AG20443 (cell line): ENCODE results near the gene NDUFB10.
A peak's percentile ranks its signal among the peaks of the same experiment; 100 is the strongest.

ENCODE experiments used
- DNase-seq: peaks from one replicate; pipeline ENCODE4 v3.0.0; 2012; ENCODE audit warnings: low spot score, mixed read lengths

Gene NDUFB10

GRCh38 chr16:2002406-2003230 lies 43.3 kb downstream of the NDUFB10 start:
- DNase-seq: no peak

DNA sequence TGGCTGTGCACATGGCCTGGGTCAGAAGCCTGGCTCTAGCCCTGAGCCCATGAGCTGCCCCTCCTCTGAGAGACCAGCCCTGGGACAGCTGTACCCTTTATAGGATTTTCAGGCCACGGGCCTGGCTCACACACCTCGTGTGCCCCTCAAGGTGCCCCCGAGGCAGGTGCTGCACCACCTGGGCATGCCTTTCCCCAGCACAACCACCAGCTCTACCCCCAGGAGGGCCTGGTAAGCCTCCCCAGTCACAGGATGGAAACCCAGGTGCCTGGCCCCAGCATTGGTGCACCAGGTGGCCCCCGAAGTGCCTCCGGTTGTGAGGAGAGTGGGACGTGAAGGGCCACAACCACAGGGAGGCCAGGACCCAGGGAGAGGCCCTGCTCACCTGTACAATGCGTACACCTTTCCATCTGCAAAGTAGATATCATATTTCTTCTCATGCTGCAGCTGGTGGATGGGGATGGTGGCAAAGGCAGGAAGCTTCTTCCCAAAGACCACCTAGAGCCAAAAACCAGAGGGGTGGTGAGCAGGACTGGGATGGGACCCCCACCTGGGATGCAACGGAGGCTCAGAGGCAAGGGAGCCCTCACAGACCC lies 44.0 kb downstream of the NDUFB10 start:
- DNase-seq: no peak

DNA sequence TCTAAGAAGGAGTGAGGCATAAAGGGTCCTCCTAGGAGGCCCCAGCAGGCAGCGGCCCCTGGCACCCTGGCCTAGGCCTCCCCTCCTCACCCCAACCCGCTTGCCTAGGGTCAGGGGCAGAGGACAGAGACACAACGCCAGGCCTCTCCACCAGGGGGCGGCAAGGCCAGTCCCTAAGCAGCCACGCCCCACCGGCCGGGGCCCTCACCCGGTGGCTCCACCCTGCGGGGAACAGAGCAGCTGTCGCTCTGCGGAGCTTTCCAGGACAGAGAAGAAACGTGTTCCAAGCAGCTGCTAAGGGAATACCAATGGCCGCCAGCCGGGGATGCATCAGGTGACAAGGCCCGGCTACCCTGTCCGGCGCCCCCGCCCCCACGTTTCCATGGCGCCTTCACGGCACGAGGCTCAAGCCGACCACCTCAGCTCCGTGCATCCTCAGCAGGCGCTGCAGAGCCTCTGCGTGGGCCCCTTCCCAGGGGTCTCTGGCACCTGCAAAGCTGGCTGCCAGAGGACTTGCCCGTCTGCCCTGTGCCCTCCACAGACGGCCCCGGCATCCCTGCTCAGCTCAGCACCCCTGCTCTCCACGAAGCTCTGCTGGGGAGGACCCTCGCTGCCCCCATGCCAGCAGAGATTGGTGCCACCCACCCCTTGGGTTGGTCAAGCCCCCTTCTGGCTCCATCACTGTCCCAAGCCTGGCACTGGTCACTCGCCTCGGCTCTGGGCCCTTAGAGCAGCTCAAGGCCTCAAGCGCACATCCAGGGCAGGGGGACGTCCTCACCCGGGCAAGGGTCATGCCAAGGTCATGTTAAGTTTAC lies 44.7 kb downstream of the NDUFB10 start:
- DNase-seq: peak; percentile 93

- DNase-seq: no peak
These were observed 45.6 kb downstream of the NDUFB10 start for GRCh38 chr16:2004795-2005517.

DNA sequence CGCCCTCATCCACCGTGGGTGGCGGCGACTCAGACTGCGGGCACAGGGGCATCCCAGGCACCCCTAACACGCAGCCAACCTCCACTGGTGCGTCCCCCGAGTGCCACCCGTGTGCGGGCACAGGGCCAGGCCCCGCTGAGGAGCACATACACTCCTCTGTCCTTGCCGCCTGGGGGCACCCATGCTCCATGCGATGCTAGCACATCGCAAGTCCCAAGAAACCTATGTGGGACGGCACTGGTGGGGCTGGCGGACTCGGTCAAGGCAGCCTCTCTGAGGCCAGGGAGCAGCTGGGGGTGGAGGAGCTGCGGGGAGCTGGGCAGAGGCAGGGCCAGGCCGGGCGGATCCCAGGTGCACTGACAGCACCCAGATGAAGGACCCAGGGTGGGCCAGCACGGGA lies 46.3 kb downstream of the NDUFB10 start:
- DNase-seq: no peak

DNA sequence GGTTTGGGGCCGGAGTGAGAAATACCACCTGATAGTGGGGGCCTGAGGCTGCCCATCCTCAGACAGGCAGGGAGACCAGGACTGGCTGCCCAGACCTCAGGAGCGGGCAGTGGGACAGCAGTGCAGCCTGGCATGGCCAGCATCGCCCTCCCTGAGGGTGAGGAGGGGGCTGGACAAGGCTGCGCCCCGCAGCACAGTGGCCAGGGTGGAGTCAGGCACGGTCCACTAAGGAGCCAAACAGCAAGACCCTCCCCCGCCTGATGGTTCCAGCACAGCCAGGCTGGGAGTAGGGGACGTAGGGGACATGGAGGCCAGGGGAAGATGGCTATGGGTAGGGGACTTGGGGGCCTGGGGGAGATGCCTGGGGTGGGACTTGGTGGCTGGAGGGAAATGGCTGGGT lies 47.0 kb downstream of the NDUFB10 start:
- DNase-seq: no peak

DNA sequence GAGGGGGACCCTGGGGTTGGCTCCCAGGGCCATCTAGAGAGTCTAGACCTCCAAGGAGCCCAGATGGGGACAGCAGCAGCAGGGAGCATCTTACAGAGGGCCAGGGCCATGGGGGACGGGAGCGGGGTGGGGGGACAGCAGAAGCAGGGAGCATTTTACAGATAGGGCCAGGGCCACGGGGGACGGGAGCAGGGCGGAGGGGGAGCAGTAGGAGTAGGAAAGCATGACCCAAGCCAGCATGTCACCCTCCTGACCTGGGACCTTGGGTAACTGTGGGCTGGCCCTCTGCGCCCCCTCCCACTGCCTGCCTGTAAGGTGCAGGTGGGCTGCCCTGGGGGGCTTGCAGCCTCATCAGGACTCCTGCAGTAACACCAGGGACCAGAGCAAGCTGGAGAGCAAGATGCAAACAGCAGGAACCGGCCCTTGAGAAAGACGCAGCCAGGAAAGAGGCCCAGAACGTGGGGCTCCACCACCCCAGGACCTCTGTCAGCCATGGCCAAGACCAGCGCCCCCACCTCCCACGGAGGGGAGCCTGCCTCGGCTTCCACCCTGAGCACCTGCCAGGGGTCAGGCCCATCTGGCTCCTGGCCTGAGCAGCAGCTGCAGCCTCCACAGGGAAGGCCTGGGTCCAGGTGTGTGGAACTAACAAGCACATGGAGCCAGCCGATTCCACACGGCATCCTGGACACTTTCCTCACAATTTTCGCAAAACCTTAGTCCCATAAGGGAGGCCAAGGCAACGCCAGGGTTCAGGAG lies 47.9 kb downstream of the NDUFB10 start:
- no peak for DNase-seq

- peak; percentile 86 for DNase-seq
These were observed 48.7 kb downstream of the NDUFB10 start for GRCh38 chr16:2008009-2008526.

DNA sequence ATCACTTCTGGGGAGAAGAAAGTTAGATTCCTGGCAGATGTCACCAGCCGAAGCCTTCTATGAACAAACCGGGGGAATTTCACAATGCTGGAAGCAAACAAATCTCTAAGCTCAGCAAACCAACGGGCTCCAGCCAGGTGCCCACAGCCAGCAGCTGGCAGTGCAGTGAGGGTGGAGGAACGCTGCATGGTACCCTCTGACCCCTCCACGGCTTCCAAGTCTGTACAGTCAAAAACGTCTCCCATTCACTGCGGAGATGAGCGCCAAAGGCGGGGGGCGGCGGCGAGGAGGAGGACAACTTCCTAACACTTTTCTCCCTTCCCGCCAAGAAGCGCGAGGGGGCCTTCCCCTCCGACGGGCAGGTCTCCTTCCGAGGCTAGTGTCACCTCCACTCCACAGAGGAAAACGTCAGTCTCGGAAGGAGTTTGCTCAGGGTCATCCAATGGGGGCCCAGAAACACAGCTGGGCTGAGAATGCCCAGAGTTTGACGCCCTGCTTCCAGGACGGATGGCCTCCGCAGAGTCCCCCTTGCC lies 49.4 kb downstream of the NDUFB10 start:
- peak; percentile 50 for DNase-seq

GRCh38 chr16:2009164-2009711 lies 49.9 kb downstream of the NDUFB10 start:
- no peak for DNase-seq

DNA sequence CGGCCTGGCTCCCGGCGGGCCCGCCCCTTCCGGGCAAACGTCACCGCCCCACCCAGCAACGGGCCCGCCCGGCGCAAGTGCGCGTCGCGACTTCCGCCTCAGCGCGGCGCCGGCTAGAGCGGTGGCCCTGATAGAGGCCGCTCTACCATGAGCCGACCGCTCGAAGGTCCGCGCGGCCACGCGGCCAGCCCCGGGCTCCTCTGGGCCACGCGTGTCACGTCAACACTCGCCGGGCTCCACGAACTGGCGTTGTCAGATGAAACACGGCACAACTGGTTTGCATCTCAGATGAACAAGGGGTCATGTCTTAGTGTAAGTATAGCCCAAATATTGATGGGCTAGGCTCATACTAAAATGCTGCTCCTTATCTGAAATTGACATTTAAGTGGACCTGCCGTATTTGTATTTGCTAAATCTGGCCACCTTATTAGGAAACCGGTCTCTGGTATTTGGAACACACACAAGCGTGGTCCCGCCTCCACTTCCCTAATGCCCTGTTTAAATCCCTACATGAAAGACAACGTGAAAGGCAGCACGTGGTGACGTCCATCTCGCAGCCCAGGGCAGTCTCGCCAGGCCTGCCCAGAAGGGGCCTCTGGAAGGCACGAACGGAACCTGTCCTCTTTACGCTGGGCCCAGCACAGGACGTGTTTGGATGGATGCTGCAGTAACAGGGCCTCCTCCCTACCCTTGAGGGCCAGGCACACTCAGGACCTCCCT lies 50.6 kb downstream of the NDUFB10 start, which contains the start of gene ZNF598:
Gene ZNF598, minus strand, starts transcription at position 31 of the 720 bp plus-strand sequence.
- DNase-seq: peak; percentile 96
